Upper lobe of left lung (tissue), 4 donors: ENCODE results near the gene TNRC6B.

ENCODE experiments used
- POLR2A ChIP-seq, 4 donors: fragments of 450-650 bp; IDR thresholded peaks; one replicate each; pipeline ENCODE4 v1.5.1; 2016 to 2017; ENCODE audit warnings: antibody characterized with exemption in 4 of 4, mild to moderate bottlenecking in 2 of 4
- POLR2AphosphoS5 ChIP-seq, 2 donors: sonication (generic); formaldehyde crosslinking; IDR thresholded peaks; one replicate each; pipeline ENCODE4 v1.5.1; 2017; ENCODE audit warnings: antibody characterized with exemption in 2 of 2
- TF ChIP-seq, protein P1 (sequence below), 6 experiments: fragments of 450-650 bp in 4 of 6; fragments of 200-600 bp in 2 of 6; sonication (generic) in 2 of 6; IDR thresholded peaks; one replicate each; pipeline ENCODE4 v1.5.1; 2016 to 2019; ENCODE audit warnings: antibody characterized with exemption in 6 of 6

DNA sequence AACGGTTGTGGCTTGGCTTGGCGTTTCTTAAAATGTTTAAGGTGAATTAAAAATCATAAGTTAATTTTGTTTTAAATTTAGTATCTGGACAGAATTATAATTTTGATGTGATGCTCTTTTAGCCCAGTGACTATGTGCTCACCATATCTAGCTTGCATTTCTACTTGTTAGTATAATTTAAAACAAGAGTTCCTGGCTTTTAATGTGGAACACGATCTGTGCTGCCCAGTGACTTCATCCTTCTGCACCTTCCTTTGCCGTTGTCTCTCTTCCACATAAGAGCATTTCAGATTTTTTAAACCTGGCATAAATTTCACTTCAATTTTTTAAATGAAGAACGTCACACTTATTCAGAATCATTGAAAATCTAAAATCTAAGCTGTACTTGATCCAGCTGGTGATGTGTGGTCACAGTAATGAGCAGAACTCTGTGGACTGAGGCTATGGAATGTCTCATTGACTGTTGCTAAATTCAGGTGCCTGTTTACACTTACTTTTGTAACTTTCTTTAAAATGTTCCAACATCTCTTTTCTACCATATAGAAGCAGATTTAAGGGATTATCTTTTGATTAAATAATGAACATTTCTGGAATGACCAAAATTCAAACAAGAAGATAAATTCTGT is 93.1 kb downstream of the TNRC6B start:
- TF ChIP-seq, protein P1, sequence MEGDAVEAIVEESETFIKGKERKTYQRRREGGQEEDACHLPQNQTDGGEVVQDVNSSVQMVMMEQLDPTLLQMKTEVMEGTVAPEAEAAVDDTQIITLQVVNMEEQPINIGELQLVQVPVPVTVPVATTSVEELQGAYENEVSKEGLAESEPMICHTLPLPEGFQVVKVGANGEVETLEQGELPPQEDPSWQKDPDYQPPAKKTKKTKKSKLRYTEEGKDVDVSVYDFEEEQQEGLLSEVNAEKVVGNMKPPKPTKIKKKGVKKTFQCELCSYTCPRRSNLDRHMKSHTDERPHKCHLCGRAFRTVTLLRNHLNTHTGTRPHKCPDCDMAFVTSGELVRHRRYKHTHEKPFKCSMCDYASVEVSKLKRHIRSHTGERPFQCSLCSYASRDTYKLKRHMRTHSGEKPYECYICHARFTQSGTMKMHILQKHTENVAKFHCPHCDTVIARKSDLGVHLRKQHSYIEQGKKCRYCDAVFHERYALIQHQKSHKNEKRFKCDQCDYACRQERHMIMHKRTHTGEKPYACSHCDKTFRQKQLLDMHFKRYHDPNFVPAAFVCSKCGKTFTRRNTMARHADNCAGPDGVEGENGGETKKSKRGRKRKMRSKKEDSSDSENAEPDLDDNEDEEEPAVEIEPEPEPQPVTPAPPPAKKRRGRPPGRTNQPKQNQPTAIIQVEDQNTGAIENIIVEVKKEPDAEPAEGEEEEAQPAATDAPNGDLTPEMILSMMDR (IDR thresholded peaks at IDR 0.05): no peak
- TF ChIP-seq POLR2A (IDR thresholded peaks at IDR 0.05) (no peak), POLR2AphosphoS5 (IDR thresholded peaks at IDR 0.05) (no peak)
